ENCODE measurements around the gene VPS26C. TPM values are rescaled to one million over a fixed set of nuclear protein-coding genes. Genes with fewer than 3 reads are reported as not detected.

VPS26C gene
- total RNA-seq, 1 donor from 2014 or later, result 72.6 TPM

DNA sequence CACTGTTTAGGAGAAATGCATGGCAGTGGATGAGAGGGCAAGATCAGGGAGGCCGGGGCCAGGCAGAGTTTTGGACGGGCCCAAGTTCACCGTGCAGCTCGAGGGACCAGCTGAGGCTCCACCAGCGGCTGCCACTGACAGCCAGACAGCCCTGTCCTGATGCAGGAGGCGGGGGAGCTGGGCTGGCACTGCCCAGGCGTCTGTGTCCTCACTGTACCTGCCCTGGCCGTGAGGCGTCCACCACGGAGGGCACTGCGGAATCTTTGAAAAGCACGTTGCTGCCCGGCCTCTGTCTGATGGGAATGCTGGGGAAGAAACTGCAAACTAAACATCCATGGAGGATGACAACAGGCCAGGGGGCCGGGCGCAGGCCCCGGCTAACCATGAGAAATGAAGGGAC lies 35.5 kb downstream of the VPS26C start:
- intact Hi-C loops (cut with micrococcal nuclease), result no loop called here

DNA sequence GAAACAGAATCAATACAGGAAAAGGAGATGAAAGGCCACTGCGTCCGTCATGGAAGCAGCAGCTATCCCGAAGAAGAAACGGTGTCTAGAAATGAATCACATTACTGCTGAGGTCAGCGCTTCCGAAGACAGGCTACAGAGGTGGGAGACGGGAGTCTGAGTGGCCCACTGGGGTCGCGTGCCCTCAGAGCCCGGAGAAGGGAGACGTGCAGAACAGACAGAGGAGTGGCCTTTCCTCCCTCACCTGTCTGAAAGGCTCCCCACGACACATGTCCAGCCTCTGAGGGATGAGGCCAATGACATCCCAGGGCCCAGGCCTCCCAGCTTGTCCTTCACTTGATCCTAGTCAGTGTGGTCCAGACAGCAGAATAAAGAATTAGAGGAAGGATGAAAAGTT lies 35.9 kb downstream of the VPS26C start:
- intact Hi-C loops (cut with micrococcal nuclease), result no loop called here

DNA sequence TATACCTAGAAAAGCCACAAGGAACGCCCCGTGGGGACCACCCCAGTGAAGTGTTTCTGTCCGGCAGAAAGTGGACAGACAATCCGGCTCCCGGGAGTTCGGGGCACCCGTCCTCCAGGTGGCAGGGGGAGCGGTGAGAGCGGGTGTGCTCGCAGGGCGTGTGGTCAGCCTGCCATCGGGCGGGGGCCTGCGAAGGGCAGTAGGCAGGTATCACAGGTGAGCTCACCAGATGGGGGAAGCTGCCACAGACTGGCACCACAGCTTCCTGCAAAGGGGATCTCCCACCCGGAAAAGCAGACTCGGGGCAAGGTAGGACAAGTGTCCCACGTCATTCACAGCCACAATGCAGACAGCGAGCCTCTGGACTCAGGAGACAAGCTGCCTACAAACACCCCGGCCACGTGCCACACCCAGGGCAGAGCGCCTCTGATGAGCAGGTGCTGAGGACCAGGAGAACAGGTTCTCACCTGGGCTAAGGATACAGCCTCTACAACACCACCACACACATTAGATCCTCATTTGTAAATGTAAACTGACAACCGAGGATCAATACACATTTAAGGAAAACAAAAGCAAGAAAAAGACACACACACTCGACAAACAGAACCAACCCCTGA lies 36.4 kb downstream of the VPS26C start:
- intact Hi-C loops (cut with micrococcal nuclease), result no loop called here

DNA sequence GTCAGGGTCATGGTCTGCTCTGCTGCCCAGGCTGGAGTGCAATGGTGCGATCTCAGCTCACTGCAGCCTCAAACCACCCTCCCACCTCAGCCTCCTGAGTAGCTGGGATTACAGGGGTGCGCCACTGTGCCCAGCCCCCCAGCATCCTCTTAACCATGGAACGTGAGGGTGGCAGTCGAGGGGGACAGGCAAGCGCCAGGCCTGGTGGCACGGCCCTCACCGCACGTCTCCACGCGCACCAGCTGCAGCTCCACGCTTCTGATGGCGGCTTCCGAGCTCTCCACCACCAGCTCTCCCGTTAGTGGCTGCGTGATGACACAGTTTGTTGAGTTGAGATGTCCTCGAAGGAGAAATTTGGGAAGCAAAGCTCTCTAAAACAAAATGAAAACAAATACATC lies 39.1 kb downstream of the VPS26C start:
- intact Hi-C loops (cut with micrococcal nuclease), result no loop called here

GRCh38 chr21:37227071-37228002 lies 39.8 kb downstream of the VPS26C start:
- intact Hi-C loops (cut with micrococcal nuclease), result no loop called here

GRCh38 chr21:37226041-37226920 lies 40.9 kb downstream of the VPS26C start:
- intact Hi-C loops (cut with micrococcal nuclease), result no loop called here

DNA sequence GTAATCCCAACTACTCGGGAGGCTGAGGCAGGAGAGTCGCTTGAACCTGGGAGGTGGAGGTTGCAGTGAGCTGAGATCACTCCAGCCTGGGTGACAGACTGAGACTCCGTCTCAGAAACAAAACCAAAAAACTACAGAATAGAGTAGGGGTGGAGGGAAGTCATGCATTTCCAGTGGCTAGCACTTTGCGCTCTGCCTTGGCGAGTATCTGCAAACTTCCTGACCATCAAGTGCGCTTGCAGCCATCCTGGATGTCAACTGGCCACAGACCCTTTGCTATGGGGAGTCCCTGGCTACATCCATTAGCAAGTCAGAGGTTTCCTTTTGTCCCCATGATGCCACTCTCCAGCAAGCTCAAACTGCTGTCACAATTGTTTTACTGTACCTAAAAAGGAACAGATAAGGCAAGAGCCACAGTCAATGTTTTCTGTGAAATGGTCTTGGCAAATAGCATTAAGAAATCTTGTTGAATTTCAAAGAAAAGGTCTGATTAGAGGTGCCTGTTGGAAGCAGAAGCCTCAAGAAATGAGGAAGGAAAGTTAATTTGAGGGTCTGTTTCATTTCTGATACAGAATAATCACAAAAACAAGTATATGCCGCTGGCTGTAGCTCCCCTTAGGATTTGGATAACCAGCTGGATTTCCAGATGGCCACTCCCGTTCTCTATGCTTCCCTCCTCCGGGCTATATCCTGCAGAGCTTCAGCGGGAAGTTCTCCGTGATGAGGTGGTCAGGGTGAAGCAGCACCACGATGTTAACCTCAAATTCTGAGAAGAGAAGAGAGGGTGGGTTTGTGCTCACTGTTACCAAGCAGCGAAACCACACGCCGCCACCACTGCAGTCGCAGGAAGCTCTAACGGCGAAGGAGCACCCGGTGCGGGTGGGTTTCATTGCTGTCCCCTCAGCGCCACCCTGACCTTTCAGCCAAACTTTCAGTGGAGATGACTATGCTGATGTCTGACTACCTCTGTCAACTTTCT lies 42.0 kb downstream of the VPS26C start:
- intact Hi-C loops (cut with micrococcal nuclease), result loop anchor here (1.0 to 5.0 kb wide), 2 partner anchors 42 to 237 kb away; partner anchors contain the start of gene VPS26C

DNA sequence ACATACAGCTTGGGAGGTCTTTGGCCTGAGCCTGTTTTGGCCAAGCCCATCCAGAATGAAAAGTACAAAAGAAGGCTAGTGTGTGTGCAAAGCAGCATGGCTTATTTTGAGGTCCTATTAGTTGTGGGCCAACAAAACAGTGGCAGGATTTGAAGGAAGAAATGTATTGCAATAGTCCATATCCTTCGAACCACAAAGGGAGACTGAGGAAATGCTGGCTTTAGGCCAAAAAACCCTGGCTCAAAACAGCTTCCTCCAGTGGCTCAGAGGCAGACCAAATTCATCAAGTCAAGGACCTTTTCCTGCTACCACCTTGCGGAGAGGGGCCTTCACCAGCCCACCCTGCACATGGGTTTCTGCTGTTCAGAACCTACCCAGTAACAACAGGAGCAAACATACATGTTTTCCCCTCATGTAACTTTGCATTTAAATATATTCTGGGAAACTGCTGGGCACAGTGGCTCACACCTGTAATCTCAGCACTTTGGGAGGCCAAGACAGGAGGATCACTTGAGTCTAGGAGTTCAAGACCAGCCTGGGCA lies 43.3 kb downstream of the VPS26C start:
- intact Hi-C loops (cut with micrococcal nuclease), result loop anchor here (5.0 kb wide), 1 partner anchor 238 kb away; no protein-coding TSS in a partner anchor

- intact Hi-C loops (cut with micrococcal nuclease), result loop anchor here (5.0 kb wide), 1 partner anchor 240 kb away; no protein-coding TSS in a partner anchor
Measured at GRCh38 chr21:37222248-37222647, 44.9 kb downstream of the VPS26C start.

- intact Hi-C loops (cut with micrococcal nuclease), result loop anchor here (1.0 to 5.0 kb wide), 5 partner anchors 37 to 241 kb away; partner anchors contain the start of genes DYRK1A, PIGP, TTC3 and VPS26C
Measured at GRCh38 chr21:37220981-37221664, 46.0 kb downstream of the VPS26C start.

DNA sequence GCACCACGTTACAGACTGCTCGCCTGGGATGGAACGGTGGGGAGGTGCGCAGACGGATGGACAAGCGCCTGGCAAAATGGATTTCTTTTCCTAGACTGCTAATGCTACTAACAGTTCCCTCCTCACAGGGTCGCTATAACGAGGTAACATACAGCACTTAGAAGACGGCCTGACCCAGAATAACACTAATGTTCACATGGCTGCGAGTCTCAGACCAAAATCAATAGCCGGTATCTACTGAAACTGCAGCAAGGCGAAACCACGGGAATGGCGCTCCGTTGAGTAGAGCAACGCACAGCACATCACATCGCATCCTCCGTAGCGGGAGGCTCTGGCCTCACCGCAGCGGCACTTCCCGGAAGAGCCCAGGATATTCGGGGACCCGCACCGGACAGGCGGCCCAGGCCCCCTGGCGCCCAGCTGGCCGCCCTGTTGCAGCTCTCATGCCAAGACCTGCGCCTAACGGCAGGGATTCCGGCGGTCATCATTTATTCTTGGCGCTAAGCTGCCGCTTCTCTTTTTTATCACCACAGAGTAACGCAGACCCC lies 46.6 kb downstream of the VPS26C start:
- intact Hi-C loops (cut with micrococcal nuclease), result loop anchor here (1.0 to 5.0 kb wide), 2 partner anchors 147 to 242 kb away; partner anchors contain the start of genes PIGP and TTC3

DNA sequence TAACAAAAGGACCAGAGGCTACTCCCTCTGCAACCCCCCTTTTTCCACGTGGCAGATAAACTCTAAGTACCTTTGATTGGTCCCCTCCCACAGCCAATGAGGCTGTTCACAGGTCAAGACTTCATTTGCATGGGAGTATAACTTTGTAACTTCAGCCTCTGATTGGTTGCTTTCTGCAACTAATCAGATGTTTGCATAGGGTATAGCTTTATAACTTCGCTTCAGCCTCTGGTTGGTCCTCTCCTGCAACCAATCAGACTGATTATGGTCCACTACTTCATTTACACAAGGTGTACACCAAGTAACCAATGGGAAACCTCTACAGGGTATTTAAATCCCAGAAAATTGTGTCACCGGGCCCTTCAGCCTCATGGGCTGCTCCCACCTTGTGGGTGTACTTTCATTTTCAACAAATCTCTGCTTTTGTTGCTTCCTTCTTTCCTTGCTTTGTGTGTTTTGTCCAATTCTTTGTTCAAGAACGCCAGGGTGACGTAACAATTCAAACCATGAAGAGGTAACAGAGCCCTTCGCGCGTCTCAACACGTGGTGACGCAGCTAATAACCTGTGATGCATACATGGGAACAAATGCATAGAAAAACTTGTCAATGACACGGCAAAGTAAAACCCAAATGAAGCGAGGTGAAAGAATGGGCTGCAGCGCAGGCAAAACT lies 47.2 kb downstream of the VPS26C start:
- intact Hi-C loops (cut with micrococcal nuclease), result loop anchor here (1.0 to 5.0 kb wide), 2 partner anchors 147 to 242 kb away; partner anchors contain the start of genes PIGP and TTC3

GRCh38 chr21:37214952-37215351 lies 52.2 kb downstream of the VPS26C start:
- intact Hi-C loops (cut with micrococcal nuclease), result no loop called here

- intact Hi-C loops (cut with micrococcal nuclease), result no loop called here
Measured at GRCh38 chr21:37210799-37211198, 56.3 kb downstream of the VPS26C start.

- intact Hi-C loops (cut with micrococcal nuclease), result no loop called here
Measured at GRCh38 chr21:37210130-37210529, 57.0 kb downstream of the VPS26C start.

- intact Hi-C loops (cut with micrococcal nuclease), result no loop called here
Measured at GRCh38 chr21:37208741-37209225, 58.4 kb downstream of the VPS26C start.

DNA sequence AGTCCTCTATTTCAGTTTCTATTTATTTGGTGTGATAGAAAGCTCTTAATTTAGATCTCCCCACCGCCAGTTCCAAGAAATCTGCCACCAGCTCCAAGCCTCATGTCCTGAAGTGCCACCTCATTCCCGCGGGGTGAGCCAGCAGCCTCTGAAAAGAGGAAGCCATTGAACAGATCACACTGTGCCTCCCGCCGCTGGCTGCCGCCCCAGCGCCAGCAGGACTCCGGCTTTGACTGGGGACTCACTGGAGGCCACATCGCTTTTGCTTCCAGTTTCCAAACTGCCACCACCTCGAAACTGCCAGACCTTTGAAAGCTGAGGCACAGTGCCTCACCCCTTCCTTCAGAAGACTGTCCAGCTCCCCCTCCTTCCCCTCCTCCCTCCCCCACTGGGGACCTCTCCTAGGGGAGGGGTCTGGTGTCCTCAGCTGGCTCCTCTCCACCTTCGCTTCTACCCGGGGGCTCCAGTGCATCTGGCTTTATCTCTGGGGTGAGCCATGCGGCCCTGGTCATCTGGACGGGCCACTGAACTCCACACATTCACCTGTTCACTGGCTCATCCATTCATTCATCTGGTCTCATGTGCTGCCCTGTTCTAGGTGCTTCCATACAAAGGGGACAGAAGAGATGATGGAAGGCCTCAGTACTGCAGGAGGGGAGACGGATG lies 58.9 kb downstream of the VPS26C start:
- intact Hi-C loops (cut with micrococcal nuclease), result no loop called here

All from T-helper 2 cell treated with Interferon-gamma antibody and Interleukin-4, amounts not matched to agents 100 ng/mL and 5 ng/mL, for 36 hours (primary cell).